Measurements from ENCODE around the gene KLHL30.

The KLHL30 gene

DNA sequence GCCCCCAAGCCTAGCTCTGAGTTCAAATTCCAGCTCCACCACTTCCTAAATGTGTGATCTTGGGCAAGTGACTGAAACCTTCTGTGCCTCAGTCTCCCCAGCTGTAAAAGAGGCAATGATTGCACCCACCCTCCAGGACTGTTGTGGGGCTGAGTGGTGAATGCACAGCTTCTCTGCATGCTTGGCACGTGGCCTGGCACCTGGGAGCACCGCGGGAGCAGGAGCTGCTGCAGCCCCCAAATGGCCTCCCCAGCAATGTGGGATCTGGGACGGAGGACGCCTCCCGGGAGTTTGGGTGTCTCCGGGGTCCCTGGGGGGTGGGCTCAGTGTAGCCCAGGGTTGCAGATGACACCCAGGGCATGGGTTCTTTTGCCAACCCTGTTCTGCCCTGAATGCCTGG lies 1.6 kb downstream of the KLHL30 start:
- no peak for TF ChIP-seq CTCF (IDR thresholded peaks at IDR 0.05; ENCODE audit: insufficient read depth, low read depth, low read length, missing control alignments)
- H3K4me3 ChIP-seq (ENCODE audit: low read depth, low read length), result no peak overlapping the region
- no peak for DNase-seq (ENCODE audit: low read depth)

GRCh38 chr2:238140721-238141540 lies 2.5 kb downstream of the KLHL30 start:
- no peak for TF ChIP-seq CTCF (IDR thresholded peaks at IDR 0.05; ENCODE audit: insufficient read depth, low read depth, low read length, missing control alignments)
- no peak for DNase-seq (ENCODE audit: low read depth)
- no peak overlapping the region for H3K4me3 ChIP-seq (ENCODE audit: low read depth, low read length)

DNA sequence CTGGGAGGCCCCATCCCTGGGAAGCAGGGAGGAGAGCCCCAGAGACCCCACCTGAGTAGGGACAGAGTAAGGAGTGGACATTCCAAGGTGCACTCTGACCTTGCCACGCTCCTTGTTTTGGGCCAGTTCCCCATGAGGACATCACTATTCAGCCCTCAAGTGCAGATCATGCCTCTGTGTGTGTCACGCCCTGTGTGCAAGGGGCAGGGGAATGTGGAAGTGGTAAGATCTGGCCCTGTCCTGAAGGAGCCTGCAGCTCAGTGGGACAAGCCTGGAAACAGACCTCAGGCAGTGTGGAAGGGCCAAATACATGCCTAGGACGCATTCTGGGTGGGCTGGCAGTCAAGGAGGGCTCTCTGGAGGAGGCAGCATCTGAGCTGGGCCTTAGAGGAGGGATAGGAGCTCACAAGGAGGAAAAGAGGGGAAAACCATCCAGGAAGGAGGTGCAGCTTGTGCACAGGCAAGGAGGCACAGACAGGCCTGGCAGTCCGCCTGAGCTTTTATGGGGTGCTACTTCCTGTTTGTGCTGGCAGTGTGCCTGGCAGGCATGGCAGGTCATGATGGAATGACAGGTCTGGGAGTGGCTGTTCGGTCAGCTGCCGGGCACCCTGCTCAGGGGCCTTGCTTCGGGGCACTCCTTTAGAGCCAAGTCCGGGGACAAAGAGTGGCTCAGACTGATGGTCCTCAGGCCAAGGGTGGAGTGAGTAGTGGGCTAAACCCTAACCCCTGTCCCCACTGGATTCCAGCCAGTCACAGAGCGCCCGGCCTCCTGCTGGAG lies 3.3 kb downstream of the KLHL30 start:
- no peak for DNase-seq (ENCODE audit: low read depth)
- no peak for TF ChIP-seq CTCF (IDR thresholded peaks at IDR 0.05; ENCODE audit: insufficient read depth, low read depth, low read length, missing control alignments)
- no peak overlapping the region for H3K4me3 ChIP-seq (ENCODE audit: low read depth, low read length)

DNA sequence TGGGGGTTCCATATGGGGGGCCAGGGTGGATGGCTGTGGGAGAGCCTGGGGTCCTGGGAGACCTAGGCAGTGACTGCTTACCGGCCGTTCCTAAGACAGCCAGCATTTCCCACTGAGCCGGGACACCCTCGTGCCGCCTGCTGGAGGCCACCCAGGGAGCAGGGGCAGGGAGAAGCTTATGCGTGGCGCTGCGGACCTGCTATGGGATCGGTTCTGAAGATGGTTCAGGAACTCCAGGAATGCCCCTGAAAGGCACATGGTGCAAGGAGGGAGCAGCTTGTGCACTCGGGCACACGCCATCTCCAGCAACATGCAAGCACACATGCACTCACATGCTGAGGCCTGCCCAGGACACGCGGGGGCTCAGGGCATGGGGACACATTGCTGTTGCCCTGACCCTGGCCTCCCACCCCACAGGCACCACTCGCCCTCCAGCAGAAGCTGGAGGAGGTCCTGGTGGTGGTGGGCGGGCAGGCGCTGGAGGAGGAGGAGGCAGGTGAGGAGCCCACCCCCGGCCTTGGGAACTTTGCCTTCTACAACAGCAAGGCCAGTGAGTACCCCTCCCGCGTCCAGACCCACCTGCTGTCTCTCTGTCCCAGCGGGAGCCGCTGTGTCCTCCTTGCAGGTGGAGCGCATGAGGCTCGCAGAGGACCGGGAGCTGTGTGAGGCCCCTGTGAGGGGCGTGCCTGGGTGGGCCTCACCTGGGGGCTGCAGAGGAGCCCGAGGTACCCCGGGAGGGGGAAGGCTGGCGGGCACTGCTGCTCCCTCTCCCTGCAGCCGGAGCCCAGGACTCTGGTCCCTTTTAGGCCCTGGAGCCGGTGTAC lies 4.1 kb downstream of the KLHL30 start:
- no peak overlapping the region for H3K4me3 ChIP-seq (ENCODE audit: low read depth, low read length)
- DNase-seq (ENCODE audit: low read depth), result no peak
- TF ChIP-seq CTCF (IDR thresholded peaks at IDR 0.05; ENCODE audit: insufficient read depth, low read depth, low read length, missing control alignments), result no peak

DNA sequence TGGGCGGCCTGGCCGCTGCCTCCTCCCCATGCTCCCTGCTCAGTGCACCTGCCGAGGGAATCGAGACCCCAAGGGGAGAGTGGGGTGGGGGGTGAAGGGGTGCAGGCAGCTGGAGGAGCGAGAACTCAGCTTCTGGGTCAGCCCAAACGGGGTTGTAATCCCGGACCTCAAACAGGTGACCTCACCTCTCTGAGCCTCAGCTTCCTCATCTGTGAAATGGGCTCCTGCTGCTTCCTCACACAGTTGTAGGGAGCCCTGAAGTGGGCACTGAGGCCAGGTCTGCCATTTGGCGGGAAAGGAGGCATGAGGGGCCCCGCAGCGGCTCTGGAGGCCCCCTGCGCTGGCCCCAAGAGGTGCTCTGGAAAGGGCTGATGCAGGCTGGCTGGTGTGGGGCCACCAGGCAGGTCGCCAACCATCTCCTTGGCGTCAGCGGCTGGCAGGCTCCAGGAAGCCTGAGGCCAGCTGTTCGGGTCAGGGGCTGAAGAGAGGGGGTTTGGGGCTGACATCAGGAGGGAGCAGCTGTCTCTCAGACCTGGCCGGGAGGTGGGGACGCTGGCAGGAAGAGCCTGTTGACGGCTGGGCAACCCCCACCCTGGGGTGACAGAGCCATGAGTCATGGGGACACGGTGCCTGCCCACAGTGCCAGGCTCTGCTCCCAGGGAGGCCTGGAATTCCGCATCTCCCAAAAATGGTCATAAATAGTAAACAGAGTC lies 4.9 kb downstream of the KLHL30 start:
- DNase-seq (ENCODE audit: low read depth), result no peak
- H3K4me3 ChIP-seq (ENCODE audit: low read depth, low read length), result no peak overlapping the region
- TF ChIP-seq CTCF (IDR thresholded peaks at IDR 0.05; ENCODE audit: insufficient read depth, low read depth, low read length, missing control alignments), result no peak

DNA sequence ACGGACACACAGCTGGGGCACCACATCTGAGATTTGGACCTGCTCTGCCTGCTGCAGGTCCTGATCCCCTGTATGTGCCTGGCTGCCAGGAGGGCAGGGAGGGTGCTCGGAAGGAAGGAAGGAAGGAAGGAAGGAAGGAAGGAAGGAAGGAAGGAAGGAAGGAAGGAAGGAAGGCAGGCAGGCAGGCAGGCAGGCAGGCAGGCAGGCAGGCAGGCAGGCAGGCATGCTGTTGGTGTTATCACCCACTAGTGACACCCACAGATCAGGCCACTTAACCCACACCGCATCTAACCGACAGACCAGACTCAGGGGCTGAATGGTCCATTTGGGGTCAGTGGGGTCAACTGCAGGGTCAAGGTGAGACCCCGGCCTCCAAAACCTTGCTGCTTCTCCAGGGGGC lies 5.8 kb downstream of the KLHL30 start:
- no peak for DNase-seq (ENCODE audit: low read depth)
- no peak overlapping the region for H3K4me3 ChIP-seq (ENCODE audit: low read depth, low read length)
- no peak for TF ChIP-seq CTCF (IDR thresholded peaks at IDR 0.05; ENCODE audit: insufficient read depth, low read depth, low read length, missing control alignments)
